WTC11 (cell line): ENCODE data around the gene ALG14. TPM values are rescaled to one million over a fixed set of nuclear protein-coding genes. Genes with fewer than 3 reads are reported as not detected.

Experiments
- ATAC-seq: fragments of 200-7000 bp; cut with Tn5 transposase; 2 replicates; pipeline ENCODE4 v1.10.0; 2021; ENCODE audit warnings: mild to moderate bottlenecking, moderate library complexity
- CTCF ChIA-PET: fragments of 300-600 bp; sonication (Branson Sonifier 250); formaldehyde crosslinking; loops from one replicate; lab custom pipeline; 2021; ENCODE audit warnings: antibody characterized with exemption; lab: Charles Lee
- POLR2A ChIA-PET: fragments of 350-600 bp; sonication (Branson Sonifier 250); formaldehyde crosslinking; loops from one replicate; lab custom pipeline; 2021; ENCODE audit warnings: antibody characterized with exemption; lab: Charles Lee
- DNase-seq: peaks from one replicate; pipeline ENCODE4 v3.0.0; 2021; ENCODE audit warnings: low spot score
- H3K27ac Mint-ChIP-seq: 2 replicates; pipeline ENCODE4 v1.8.0; 2021; ENCODE audit warnings: mixed read lengths
- H3K27me3 Mint-ChIP-seq: 2 replicates; pipeline ENCODE4 v1.8.0; 2021; ENCODE audit warnings: low read depth, mild to moderate bottlenecking, moderate library complexity, mixed read lengths
- H3K36me3 Mint-ChIP-seq: 2 replicates; pipeline ENCODE4 v1.8.0; 2021; ENCODE audit warnings: mixed read lengths
- H3K4me1 Mint-ChIP-seq: 2 replicates; pipeline ENCODE4 v1.8.0; 2022; ENCODE audit warnings: mixed read lengths
- H3K4me3 Mint-ChIP-seq: 2 replicates; pipeline ENCODE4 v1.8.0; 2021; ENCODE audit warnings: mild to moderate bottlenecking, moderate library complexity, mixed read lengths
- H3K9me3 Mint-ChIP-seq: 2 replicates; pipeline ENCODE4 v1.8.0; 2021; ENCODE audit warnings: mixed read lengths
- ATF1 ChIP-seq: sonication (generic); formaldehyde crosslinking; IDR thresholded peaks from 2 replicates; pipeline ENCODE4 v1.8.1; 2023; ENCODE audit warnings: mild to moderate bottlenecking, moderate library complexity, missing genetic modification reagents
- ATF6 ChIP-seq: sonication (generic); formaldehyde crosslinking; IDR thresholded peaks from 2 replicates; pipeline ENCODE4 v1.8.1; 2023; ENCODE audit warnings: mild to moderate bottlenecking, missing genetic modification reagents
- CREM ChIP-seq: sonication (generic); formaldehyde crosslinking; IDR thresholded peaks from 2 replicates; pipeline ENCODE4 v1.8.1; 2022; ENCODE audit warnings: mild to moderate bottlenecking, missing genetic modification reagents, moderate library complexity
- CTCF ChIP-seq: fragments of 200-600 bp; IDR thresholded peaks from 2 replicates; pipeline ENCODE4 v1.8.0; 2022; ENCODE audit warnings: antibody characterized with exemption
- E2F4 ChIP-seq: sonication (generic); formaldehyde crosslinking; IDR thresholded peaks from 2 replicates; pipeline ENCODE4 v1.8.1; 2022; ENCODE audit warnings: low read depth, mild to moderate bottlenecking, moderate library complexity, missing genetic modification reagents, borderline replicate concordance
- ERG ChIP-seq: fragments of 250-450 bp; sonication (Bioruptor Pico); IDR thresholded peaks from 2 replicates; pipeline ENCODE4 v1.8.0; 2021; ENCODE audit warnings: mild to moderate bottlenecking
- FOXK1 ChIP-seq: sonication (generic); formaldehyde crosslinking; IDR thresholded peaks from 2 replicates; pipeline ENCODE4 v1.8.0; 2022; ENCODE audit warnings: mild to moderate bottlenecking, moderate library complexity, missing genetic modification reagents
- GTF2I ChIP-seq: fragments of 250-450 bp; sonication (Bioruptor Pico); conservative IDR thresholded peaks from 2 replicates; pipeline ENCODE4 v1.4.0; 2021; ENCODE audit warnings: mild to moderate bottlenecking
- NR2C2 ChIP-seq: sonication (generic); formaldehyde crosslinking; IDR thresholded peaks from 2 replicates; pipeline ENCODE4 v1.8.0; 2022; ENCODE audit warnings: mild to moderate bottlenecking, missing genetic modification reagents
- OVOL2 ChIP-seq: fragments of 250-450 bp; sonication (Bioruptor Pico); IDR thresholded peaks from 2 replicates; pipeline ENCODE4 v1.9.0; 2021; ENCODE audit warnings: mild to moderate bottlenecking, borderline replicate concordance
- RORB ChIP-seq: fragments of 250-450 bp; sonication (Bioruptor Pico); IDR thresholded peaks from 2 replicates; pipeline ENCODE4 v1.9.0; 2021; ENCODE audit warnings: mild to moderate bottlenecking
- SOX15 ChIP-seq: fragments of 250-450 bp; sonication (Bioruptor Pico); IDR thresholded peaks from 2 replicates; pipeline ENCODE4 v1.9.0; 2021; ENCODE audit warnings: mild to moderate bottlenecking
- TEAD1 ChIP-seq: sonication (generic); formaldehyde crosslinking; IDR thresholded peaks from 2 replicates; pipeline ENCODE4 v1.8.0; 2022; ENCODE audit warnings: mild to moderate bottlenecking, missing genetic modification reagents
- ZBTB21 ChIP-seq: sonication (generic); formaldehyde crosslinking; IDR thresholded peaks from 2 replicates; pipeline ENCODE4 v1.8.1; 2023; ENCODE audit warnings: mild to moderate bottlenecking, missing genetic modification reagents, borderline replicate concordance
- ZBTB43 ChIP-seq: sonication (generic); formaldehyde crosslinking; IDR thresholded peaks from 2 replicates; pipeline ENCODE4 v1.8.1; 2023; ENCODE audit warnings: mild to moderate bottlenecking, missing genetic modification reagents
- ZMAT4 ChIP-seq: fragments of 250-450 bp; sonication (Bioruptor Pico); IDR thresholded peaks from 2 replicates; pipeline ENCODE4 v1.9.0; 2021; ENCODE audit warnings: mild to moderate bottlenecking
- ZNF138 ChIP-seq: sonication (generic); formaldehyde crosslinking; conservative IDR thresholded peaks from 2 replicates; pipeline ENCODE4 v1.8.1; 2022; ENCODE audit warnings: mild to moderate bottlenecking, moderate library complexity, missing genetic modification reagents
- ZNF232 ChIP-seq: sonication (generic); formaldehyde crosslinking; IDR thresholded peaks from 2 replicates; pipeline ENCODE4 v1.8.0; 2022; ENCODE audit warnings: mild to moderate bottlenecking, missing genetic modification reagents
- ZNF396 ChIP-seq: fragments of 250-450 bp; sonication (Bioruptor Pico); IDR thresholded peaks from 2 replicates; pipeline ENCODE4 v1.8.0; 2021; ENCODE audit warnings: mild to moderate bottlenecking, moderate library complexity, borderline replicate concordance
- total RNA-seq: library from RNA; stranded (reverse); gene quantifications from 3 replicates; pipeline ENCODE4 v1.2.3, GENCODE V29; 2021

ALG14 gene
- total RNA-seq, 1 experiment from 2014 or later = 2.3 TPM

- no peak for DNase-seq
- TF ChIP-seq NR2C2 (CRISPR knock-in tag) (no peak), ZBTB43 (CRISPR knock-in tag) (no peak), ATF1 (CRISPR knock-in tag) (no peak), ZBTB21 (no peak), ATF6 (CRISPR knock-in tag) (no peak), RORB (CRISPR knock-in tag) (no peak), CTCF (no peak), TEAD1 (CRISPR knock-in tag) (no peak), ZNF138 (CRISPR knock-in tag) (no peak), ZNF396 (CRISPR knock-in tag) (no peak), OVOL2 (CRISPR knock-in tag) (no peak), GTF2I (CRISPR knock-in tag) (no peak)
- Mint-ChIP-seq H3K27me3 (no peaks in the 10 kb centered on the region), H3K27ac (no peak overlapping the region), H3K36me3 (peaks cover 6% of the 10 kb centered on the region), H3K9me3 (peaks cover 6% of the 10 kb centered on the region), H3K4me3 (no peak overlapping the region), H3K4me1 (peaks cover 23% of the 10 kb centered on the region)
- POLR2A ChIA-PET = no interaction called here
- CTCF ChIA-PET = no interaction called here
- no peak for ATAC-seq
Observed at GRCh38 chr1:94953746-94954145, 119.0 kb downstream of the ALG14 start.

- CTCF ChIA-PET = no interaction called here
Observed at GRCh38 chr1:94953107-94953506, 119.6 kb downstream of the ALG14 start.

More at GRCh38 chr1:94953107-94953506, 119.6 kb downstream of the ALG14 start:
- no peak for ATAC-seq
- H3K36me3 Mint-ChIP-seq = peaks cover 6% of the 10 kb centered on the region
- no peak for DNase-seq
- H3K4me1 Mint-ChIP-seq = peaks cover 23% of the 10 kb centered on the region
- H3K4me3 Mint-ChIP-seq = no peak overlapping the region
- H3K9me3 Mint-ChIP-seq = peaks cover 6% of the 10 kb centered on the region
- no peak overlapping the region for H3K27ac Mint-ChIP-seq
- TF ChIP-seq SOX15 (no peak), ZBTB43 (CRISPR knock-in tag) (no peak), ZNF232 (CRISPR knock-in tag) (no peak), ZMAT4 (no peak), ATF6 (CRISPR knock-in tag) (no peak), CREM (CRISPR knock-in tag) (no peak), E2F4 (CRISPR knock-in tag) (no peak), ERG (CRISPR knock-in tag) (no peak), FOXK1 (CRISPR knock-in tag) (no peak)
- no peaks in the 10 kb centered on the region for H3K27me3 Mint-ChIP-seq
- POLR2A ChIA-PET = no interaction called here
